K562 (cell line): ENCODE measurements around the gene NCOA1. TPM values are rescaled to one million over a fixed set of nuclear protein-coding genes. Genes with fewer than 3 reads are reported as not detected.
A peak's percentile ranks its signal among the peaks of the same experiment; 100 is the strongest.

Experiments used
- BRCA1 ChIP-seq, 2 experiments: fragments of 450-650 bp in 1 of 2; sonication (generic) in 1 of 2; formaldehyde crosslinking in 1 of 2; IDR thresholded peaks; 2 replicates each; pipeline versions ENCODE4 v1.5.0 to v1.6.1; 2017 to 2020; ENCODE audit warnings: mild to moderate bottlenecking in 1 of 2, missing genetic modification reagents in 1 of 2
- CBFB ChIP-seq: sonication (generic); formaldehyde crosslinking; IDR thresholded peaks from 2 replicates; pipeline ENCODE4 v1.4.0; 2020; ENCODE audit warnings: mild to moderate bottlenecking, missing genetic modification reagents
- DDX20 ChIP-seq: fragments of 450-650 bp; IDR thresholded peaks from 2 replicates; pipeline ENCODE4 v1.6.1; 2016; ENCODE audit warnings: missing genetic modification characterization, low read depth, mild to moderate bottlenecking, missing compliant biosample characterization, moderate library complexity
- FOXM1 ChIP-seq, 2 experiments: fragments of 450-650 bp in 1 of 2; sonication (generic) in 1 of 2; formaldehyde crosslinking in 1 of 2; IDR thresholded peaks; 2 replicates each; pipeline versions ENCODE4 v1.6.1 to v1.9.0; 2017 to 2022; ENCODE audit warnings: low read depth in 2 of 2, mild to moderate bottlenecking in 2 of 2, missing genetic modification reagents in 1 of 2, moderate library complexity in 1 of 2
- HDAC8 ChIP-seq: fragments of 450-650 bp; IDR thresholded peaks from 2 replicates; pipeline ENCODE4 v1.6.1; 2016; ENCODE audit warnings: mild to moderate bottlenecking, missing genetic modification characterization, moderate library complexity, missing compliant biosample characterization
- HEY1 ChIP-seq: fragments of 250-450 bp; sonication (Bioruptor Pico); IDR thresholded peaks from 2 replicates; pipeline ENCODE4 v1.5.0; 2020; ENCODE audit warnings: mild to moderate bottlenecking, moderate library complexity, borderline replicate concordance
- KLF16 ChIP-seq: IDR thresholded peaks from 2 replicates; pipeline ENCODE4 v1.6.1; 2016; ENCODE audit warnings: antibody characterized with exemption
- MEF2D ChIP-seq: conservative IDR thresholded peaks from 2 replicates; pipeline ENCODE4 v1.6.1; 2016; ENCODE audit warnings: low read depth, missing genetic modification characterization, missing compliant biosample characterization
- NCOR1 ChIP-seq: fragments of 450-650 bp; IDR thresholded peaks from 2 replicates; pipeline ENCODE4 v1.6.1; 2016; ENCODE audit warnings: mild to moderate bottlenecking, moderate library complexity
- NEUROD1 ChIP-seq: fragments of 150-350 bp; IDR thresholded peaks from 2 replicates; pipeline ENCODE4 v1.6.1; 2014; ENCODE audit warnings: borderline replicate concordance, low read length, low read depth; ENCODE audit not compliant: partially characterized antibody
- PTTG1 ChIP-seq: fragments of 450-650 bp; IDR thresholded peaks from 2 replicates; pipeline ENCODE4 v1.6.1; 2016; ENCODE audit warnings: low read depth, mild to moderate bottlenecking, missing genetic modification characterization, missing compliant biosample characterization
- RBM25 ChIP-seq: fragments of 200-400 bp; formaldehyde crosslinking; IDR thresholded peaks from 2 replicates; pipeline ENCODE4 v1.6.1; 2018; ENCODE audit warnings: low read length, low read depth, moderate library complexity; ENCODE audit not compliant: severe bottlenecking
- RNF219 ChIP-seq: fragments of 250-450 bp; sonication (Bioruptor Pico); IDR thresholded peaks from 2 replicates; pipeline ENCODE4 v1.5.0; 2022; ENCODE audit warnings: mild to moderate bottlenecking
- RREB1 ChIP-seq: fragments of 250-450 bp; sonication (Bioruptor Pico); IDR thresholded peaks from 2 replicates; pipeline ENCODE4 v1.4.0; 2020
- TFAM ChIP-seq: fragments of 250-450 bp; sonication (Bioruptor Pico); conservative IDR thresholded peaks from 2 replicates; pipeline ENCODE4 v1.5.0; 2021; ENCODE audit warnings: mild to moderate bottlenecking, moderate library complexity
- WHSC1 ChIP-seq: IDR thresholded peaks from one replicate; pipeline ENCODE4 v1.6.1; 2012; ENCODE audit warnings: low read length, control low read depth, inconsistent platforms
- ZNF589 ChIP-seq: fragments of 200-800 bp; sonication (Bioruptor generic); IDR thresholded peaks from 2 replicates; pipeline ENCODE4 v1.6.1; 2016; ENCODE audit warnings: low read depth, missing genetic modification characterization, missing compliant biosample characterization
- polyA plus RNA-seq, 8 experiments: library from polyadenylated mRNA; depleted of rRNA in 4 of 8; stranded (reverse) in 5 of 8; unstranded in 3 of 8; fragments of >200 nt; fragmentation: Nextera tagmentation in 2 of 8; fragmentation: Illumina TruSeq in 1 of 8; extraction: Ambion mirVana in 2 of 8; extraction: Trizol in 1 of 8; gene quantifications; 2 replicates each; pipeline versions ENCODE4 v1.2.1 to v1.2.3, GENCODE V29; 2011 to 2014; ENCODE audit warnings: inconsistent platforms in 1 of 8, missing spikeins in 1 of 8
- total RNA-seq, 7 experiments: library from RNA; depleted of rRNA in 6 of 7; stranded (reverse); fragments of >200 nt in 6 of 7; fragmentation: Illumina TruSeq in 2 of 7; extraction: Trizol in 2 of 7; gene quantifications; 2 replicates each; pipeline versions ENCODE4 v1.2.1 to v1.2.3, GENCODE V29; 2011 to 2021; ENCODE audit warnings: low replicate concordance in 1 of 7

Gene NCOA1
- total and polyA plus RNA-seq, 9 of the 15 experiments (the other 6 are each of a cell fraction or from before 2014, with no cell fraction given): 4.9 to 25.7 (median 17.0) TPM

- TF ChIP-seq NEUROD1: no peak
- TF ChIP-seq ZNF589 (CRISPR knock-in tag): no peak
- TF ChIP-seq PTTG1: no peak
- no peak for TF ChIP-seq BRCA1 (IDR thresholded peaks at IDR 0.05)
- no peak for TF ChIP-seq BRCA1 (CRISPR knock-in tag; IDR thresholded peaks at IDR 0.05)
- TF ChIP-seq HEY1 (CRISPR knock-in tag): no peak
- no peak for TF ChIP-seq WHSC1
- TF ChIP-seq HDAC8 (tag): 0 out of 2 replicates have a peak, but pooled peaks have one; percentile 31
- no peak for TF ChIP-seq KLF16
- TF ChIP-seq FOXM1 (IDR thresholded peaks at IDR 0.05; ENCODE audit: low read depth): peak; percentile 67
- peak; percentile 44; the same call in 1 of the 2 replicates for TF ChIP-seq FOXM1 (CRISPR knock-in tag; IDR thresholded peaks at IDR 0.05; ENCODE audit: low read depth)
- TF ChIP-seq CBFB (CRISPR knock-in tag): peak; percentile 90
- no peak for TF ChIP-seq RNF219 (CRISPR knock-in tag)
- TF ChIP-seq MEF2D: no peak
- no peak for TF ChIP-seq DDX20 (tag)
- no peak for TF ChIP-seq RREB1
- TF ChIP-seq TFAM (CRISPR knock-in tag): no peak
- TF ChIP-seq RBM25: no peak
- peak; percentile 11; the same call in 1 of the 2 replicates for TF ChIP-seq NCOR1
These were observed 302.1 kb downstream of the NCOA1 start, which contains the start of the genes CENPO and PTRHD1 (continued) for GRCh38 chr2:24792874-24793760.
